Spleen (tissue), 7 donors: ENCODE data around the gene FPGS.

ENCODE experiments used
- CTCF ChIP-seq, 11 experiments: fragments of 200-600 bp in 7 of 11; fragments of 450-650 bp in 4 of 11; sonication (generic) in 4 of 11; IDR thresholded peaks in 8 of 11; conservative IDR thresholded peaks in 3 of 11; 1 replicate in 7 of 11; 2 replicates in 4 of 11; pipeline versions ENCODE4 v1.4.0 to v1.8.0; 2016 to 2021; ENCODE audit warnings: antibody characterized with exemption in 11 of 11, inconsistent platforms in 4 of 11, mild to moderate bottlenecking in 1 of 11
- POLR2AphosphoS5 ChIP-seq, 3 donors: sonication (generic); formaldehyde crosslinking; IDR thresholded peaks; one replicate each; pipeline ENCODE4 v1.5.1; 2017; ENCODE audit warnings: antibody characterized with exemption in 3 of 3
- donor health status: DM: no; HTN: no; CAD: no; lungs with moderate emphysema.
- donor health status: DM: no; HTN: no; CAD: no.
- donor health status: DM: no; HTN: no; CAD: no.

GRCh38 chr9:127781806-127782205 is 20.9 kb upstream of the FPGS start:
- no peak for TF ChIP-seq POLR2AphosphoS5 (IDR thresholded peaks at IDR 0.05)
- no peak for TF ChIP-seq CTCF (IDR thresholded peaks at IDR 0.05 in 8 of 11, conservative IDR thresholded peaks at IDR 0.05 in 3 of 11)
